Prostate gland (tissue), 2 donors: ENCODE measurements around the gene CLDN10.

Source experiments
- CTCF ChIP-seq, 4 experiments: fragments of 200-600 bp in 2 of 4; fragments of 450-650 bp in 2 of 4; sonication (generic) in 2 of 4; IDR thresholded peaks; 1 replicate in 3 of 4; 2 replicates in 1 of 4; pipeline ENCODE4 v1.5.1; 2016 to 2019; ENCODE audit warnings: antibody characterized with exemption in 4 of 4, mild to moderate bottlenecking in 2 of 4, moderate library complexity in 2 of 4
- POLR2A ChIP-seq: fragments of 450-650 bp; IDR thresholded peaks from one replicate; pipeline ENCODE4 v1.6.1; 2016; ENCODE audit warnings: antibody characterized with exemption, mild to moderate bottlenecking
- POLR2AphosphoS5 ChIP-seq: sonication (generic); formaldehyde crosslinking; IDR thresholded peaks from one replicate; pipeline ENCODE4 v1.6.1; 2017; ENCODE audit warnings: antibody characterized with exemption

GRCh38 chr13:95601906-95602305 is 49.4 kb downstream of the CLDN10 start:
- TF ChIP-seq CTCF (IDR thresholded peaks at IDR 0.05) (no peak), POLR2A (no peak), POLR2AphosphoS5 (no peak)
